ENCODE measurements around the gene KRTAP10-2. TPM values are rescaled to one million over a fixed set of nuclear protein-coding genes. Genes with fewer than 3 reads are reported as not detected.
"Not testable (repeated sequence)": the region's sequence is repeated elsewhere in the genome, so short reads cannot be mapped to it uniquely, and the experiment has no call there.

The KRTAP10-2 gene
- total RNA-seq, 2 experiments from 2014 or later, result not detected

DNA sequence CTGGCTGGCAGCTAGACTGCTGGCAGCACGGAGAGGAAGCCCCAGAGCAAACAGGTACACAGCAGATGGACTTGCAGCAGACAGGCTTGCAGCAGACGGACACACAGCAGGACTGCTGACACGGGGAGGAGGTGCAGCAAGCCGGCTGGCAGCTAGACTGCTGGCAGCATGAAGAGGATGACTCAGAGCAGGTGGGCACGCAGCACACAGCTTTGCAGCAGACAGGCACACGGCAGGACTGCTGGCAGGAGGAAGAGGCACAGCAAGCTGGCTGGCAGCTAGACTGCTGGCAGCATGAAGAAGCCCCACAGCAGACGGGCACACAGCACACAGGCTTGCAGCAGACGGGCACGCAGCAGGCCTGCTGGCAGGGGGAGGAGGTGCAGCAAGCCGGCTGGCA lies 498 bp downstream of the KRTAP10-2 start:
- Mint-ChIP-seq H3K27me3 (no peaks in the 10 kb centered on the region), H3K4me1 (peaks cover 15% of the 10 kb centered on the region), H3K27ac (no peak overlapping the region), H3K9me3 (peaks cover 16% of the 10 kb centered on the region), H3K4me3 (no peak overlapping the region), H3K36me3 (ENCODE audit: low read depth) (peaks cover 17% of the 10 kb centered on the region)
- ChIA-PET POLR2A (no interaction called here), CTCF (interaction anchor here (1.0 to 1.2 kb wide), 2 partner anchors 40 to 67 kb away, joined by 3 read pairs; no protein-coding TSS in a partner anchor)
- DNase-seq, result no peak

DNA sequence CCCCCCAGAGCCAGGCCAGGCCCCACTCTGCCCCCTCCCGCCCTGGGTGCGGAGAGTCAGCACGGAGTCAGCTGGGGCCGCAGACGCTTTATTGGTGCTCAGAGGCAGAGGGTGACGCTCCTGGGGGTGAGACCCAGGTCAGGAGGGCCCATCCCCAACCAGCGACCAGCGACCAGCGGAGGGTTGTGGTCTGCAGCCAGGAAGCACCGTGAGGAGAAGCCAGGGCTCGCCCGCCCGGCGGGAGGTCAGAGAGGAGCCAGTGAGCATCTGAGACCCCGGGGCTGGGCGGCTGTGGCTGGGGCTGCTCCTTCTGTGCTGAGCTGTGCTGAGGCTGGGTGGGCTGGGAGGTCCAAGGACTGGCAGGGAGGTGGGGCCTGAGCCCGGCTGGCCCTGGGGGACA lies 1.0 kb downstream of the KRTAP10-2 start:
- POLR2A ChIA-PET, H3K4me3 Mint-ChIP-seq, H3K27me3 Mint-ChIP-seq, DNase-seq, H3K27ac Mint-ChIP-seq: not testable (repeated sequence)
- CTCF ChIA-PET, result interaction anchor here (1.0 to 1.2 kb wide), 2 partner anchors 40 to 66 kb away, joined by 3 read pairs; no protein-coding TSS in a partner anchor
- Mint-ChIP-seq H3K4me1 (peaks cover 15% of the 10 kb centered on the region), H3K36me3 (ENCODE audit: low read depth) (peaks cover 19% of the 10 kb centered on the region), H3K9me3 (peaks cover 19% of the 10 kb centered on the region)

DNA sequence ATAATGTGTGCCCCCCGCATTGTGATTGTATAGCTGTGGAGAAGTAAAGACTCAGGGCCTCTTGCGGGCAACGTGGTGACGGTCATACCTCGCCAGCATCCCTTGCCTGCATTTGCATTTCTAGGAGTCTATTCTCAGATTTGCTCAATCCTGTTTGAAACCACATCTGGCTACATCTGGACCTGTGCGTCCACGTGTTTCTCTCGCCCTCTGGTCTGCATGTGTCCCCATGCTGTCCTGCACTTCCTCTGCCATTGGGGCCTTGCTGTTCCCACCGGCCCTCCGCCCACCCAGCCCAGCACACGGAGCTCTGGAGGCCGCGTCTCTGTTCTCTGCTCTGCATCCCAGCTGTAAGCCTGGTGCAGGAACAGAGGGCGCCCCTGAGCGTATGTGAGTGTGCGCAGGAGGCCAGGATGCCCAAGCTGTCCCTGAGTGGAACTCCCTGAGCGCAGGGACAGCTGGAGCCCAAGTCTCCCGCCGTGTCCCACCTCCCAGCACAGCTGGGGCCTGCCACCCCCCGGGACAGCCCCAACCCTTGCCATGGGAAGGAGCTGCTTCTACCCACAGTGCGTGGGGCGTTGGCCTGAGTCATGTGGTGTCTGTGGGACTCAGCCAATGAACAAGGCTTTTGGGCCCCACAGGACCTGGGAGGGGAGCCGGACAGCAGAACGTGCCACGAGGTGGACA lies 1.6 kb downstream of the KRTAP10-2 start:
- H3K27me3 Mint-ChIP-seq, result no peaks in the 10 kb centered on the region
- ChIA-PET CTCF (interaction anchor here (1.1 to 1.2 kb wide), 2 partner anchors 65 to 189 kb away, joined by 3 to 4 read pairs; no protein-coding TSS in a partner anchor), POLR2A (no interaction called here)
- peaks cover 15% of the 10 kb centered on the region for H3K4me1 Mint-ChIP-seq
- H3K27ac Mint-ChIP-seq, result no peak overlapping the region
- DNase-seq, result no peak
- H3K36me3 Mint-ChIP-seq (ENCODE audit: low read depth), result peaks cover 19% of the 10 kb centered on the region
- H3K4me3 Mint-ChIP-seq, result no peak overlapping the region
- H3K9me3 Mint-ChIP-seq, result peaks cover 19% of the 10 kb centered on the region

DNA sequence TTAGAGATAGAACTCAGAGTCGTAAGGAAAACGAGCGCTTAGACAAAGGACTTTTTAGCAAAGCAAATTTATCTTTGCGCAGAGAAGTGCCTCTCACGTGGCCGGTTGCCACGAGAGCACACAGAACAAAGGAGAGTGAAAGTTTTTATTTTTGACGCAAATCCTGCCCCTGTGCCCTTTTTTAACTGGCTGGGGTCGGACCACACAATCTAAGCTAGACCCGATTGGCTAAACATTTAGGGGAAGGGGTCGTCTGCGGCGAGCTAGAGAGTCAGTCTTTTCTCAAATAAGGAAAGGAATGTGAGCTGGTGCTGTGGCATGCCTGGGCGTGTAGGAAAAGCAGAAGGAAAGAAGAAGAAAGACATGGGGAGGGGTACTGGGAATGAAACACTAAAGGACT lies 2.4 kb downstream of the KRTAP10-2 start:
- Mint-ChIP-seq H3K36me3 (ENCODE audit: low read depth) (peaks cover 19% of the 10 kb centered on the region), H3K4me1 (peaks cover 15% of the 10 kb centered on the region), H3K27me3 (no peaks in the 10 kb centered on the region), H3K9me3 (peaks cover 19% of the 10 kb centered on the region), H3K4me3 (no peak overlapping the region), H3K27ac (no peak overlapping the region)
- POLR2A ChIA-PET, result no interaction called here
- CTCF ChIA-PET, result interaction anchor here (1.1 kb wide), 1 partner anchor 188 kb away, joined by 4 read pairs; no protein-coding TSS in a partner anchor
- DNase-seq, result no peak

DNA sequence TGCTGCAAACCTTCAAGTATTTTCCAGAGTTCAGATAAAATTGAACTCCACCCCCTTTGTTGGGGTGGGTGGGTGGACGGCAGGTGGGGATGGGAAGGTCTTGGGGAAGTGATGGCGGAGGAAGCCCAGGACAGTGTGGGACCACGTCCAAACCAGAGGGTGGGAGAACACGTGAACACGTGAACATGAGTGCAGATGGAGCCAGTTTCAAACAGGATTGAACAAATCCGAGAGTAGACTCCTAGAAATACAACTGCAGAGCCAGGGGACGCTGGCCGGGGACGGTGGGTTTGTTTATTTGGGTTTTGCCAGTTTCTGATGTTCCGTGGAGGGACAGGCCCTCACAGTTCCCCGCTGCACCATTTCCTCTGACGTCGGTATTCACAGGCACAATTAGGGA lies 2.9 kb downstream of the KRTAP10-2 start:
- peaks cover 19% of the 10 kb centered on the region for H3K9me3 Mint-ChIP-seq
- H3K27me3 Mint-ChIP-seq, result no peaks in the 10 kb centered on the region
- no peak for DNase-seq
- H3K36me3 Mint-ChIP-seq (ENCODE audit: low read depth), result peaks cover 19% of the 10 kb centered on the region
- no peak overlapping the region for H3K27ac Mint-ChIP-seq
- peaks cover 15% of the 10 kb centered on the region for H3K4me1 Mint-ChIP-seq
- ChIA-PET CTCF (interaction anchor here (1.1 kb wide), 1 partner anchor 187 kb away, joined by 4 read pairs; no protein-coding TSS in a partner anchor), POLR2A (no interaction called here)
- no peak overlapping the region for H3K4me3 Mint-ChIP-seq

DNA sequence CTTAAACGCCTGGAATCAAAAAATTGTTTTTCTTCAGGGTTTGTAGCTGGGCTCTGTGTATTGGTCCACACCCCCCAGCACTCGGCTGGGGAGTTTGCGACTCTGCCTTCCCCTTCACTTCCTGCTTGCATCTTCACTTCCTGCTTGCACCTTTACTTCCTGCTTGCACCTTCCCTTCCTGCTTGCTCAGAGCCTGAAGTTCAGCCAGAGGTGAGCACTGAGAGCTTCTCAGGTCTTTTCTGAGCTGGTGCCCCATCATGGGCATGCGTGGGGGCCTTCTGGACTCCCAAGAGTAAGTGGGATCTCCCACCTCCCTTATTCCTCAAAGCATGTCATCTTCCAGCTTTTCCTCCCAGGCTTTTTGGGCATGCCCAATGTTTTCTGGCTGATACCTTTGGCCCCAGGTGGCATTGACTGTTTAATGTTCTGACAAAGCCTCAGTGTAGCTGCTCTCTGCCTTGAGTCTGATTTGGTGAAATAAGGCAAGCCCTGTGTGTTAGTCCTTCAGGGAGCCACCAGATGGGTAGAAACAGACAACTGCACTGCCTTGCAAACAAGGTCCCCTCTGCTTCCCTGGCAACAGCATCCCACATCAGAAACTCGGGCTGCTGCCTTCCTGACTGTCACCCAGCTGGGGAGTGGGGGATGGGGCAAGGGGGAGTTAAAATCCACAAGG lies 3.5 kb downstream of the KRTAP10-2 start:
- ChIA-PET POLR2A (no interaction called here), CTCF (no interaction called here)

DNA sequence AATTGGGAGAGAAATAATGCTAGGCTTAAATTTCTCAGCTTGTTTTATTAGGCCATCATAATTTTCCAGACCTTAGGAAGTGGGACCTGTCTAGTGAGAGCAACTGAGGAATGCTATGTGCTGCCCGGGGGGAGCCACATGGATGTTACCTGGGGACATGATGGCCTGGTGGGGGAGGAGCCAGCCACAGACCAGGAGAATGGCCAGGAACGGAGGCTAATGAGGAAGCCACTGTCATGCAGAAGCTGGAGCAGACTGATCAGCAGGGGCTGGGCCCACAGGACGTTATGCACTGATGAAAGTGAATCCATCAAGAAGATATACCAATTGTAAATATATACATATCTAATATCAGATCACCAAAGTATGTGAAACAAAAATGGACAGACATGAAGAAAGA lies 6.7 kb downstream of the KRTAP10-2 start:
- ChIA-PET POLR2A (no interaction called here), CTCF (interaction anchor here (0.7 kb wide), 2 partner anchors 57 to 100 kb away, joined by 3 to 4 read pairs; no protein-coding TSS in a partner anchor)
- Mint-ChIP-seq H3K27ac (no peak overlapping the region), H3K27me3 (no peaks in the 10 kb centered on the region), H3K4me3 (no peak overlapping the region), H3K36me3 (ENCODE audit: low read depth) (peaks cover 19% of the 10 kb centered on the region), H3K9me3 (peaks cover 25% of the 10 kb centered on the region), H3K4me1 (peaks cover 15% of the 10 kb centered on the region)
- no peak for DNase-seq

More for the DNA sequence above, 3.5 kb downstream of the KRTAP10-2 start:
- Mint-ChIP-seq H3K9me3 (peaks cover 19% of the 10 kb centered on the region), H3K27me3 (no peaks in the 10 kb centered on the region), H3K27ac (peak overlapping the region; percentile 88), H3K4me3 (peak overlapping the region; percentile 59), H3K36me3 (ENCODE audit: low read depth) (peaks cover 19% of the 10 kb centered on the region), H3K4me1 (peaks cover 15% of the 10 kb centered on the region)
- peak; percentile 45 for DNase-seq

DNA sequence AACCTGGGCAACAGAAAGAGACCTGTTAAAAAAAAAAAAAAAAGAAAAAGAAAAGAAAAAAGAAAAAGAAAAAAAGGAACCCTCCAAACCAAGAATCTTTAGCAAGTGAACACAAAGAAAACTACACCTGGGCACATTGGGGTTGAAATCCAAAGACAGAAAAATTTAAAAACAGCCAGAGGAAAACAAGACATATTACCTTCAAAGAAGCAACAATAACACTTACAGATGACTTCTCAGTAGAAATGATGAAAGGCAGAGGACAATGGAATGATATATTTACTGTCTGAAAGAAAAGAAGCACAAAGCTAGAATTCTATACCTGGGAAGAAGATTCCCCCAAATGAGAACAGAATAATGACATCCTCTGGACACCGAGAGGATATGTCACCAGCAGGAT lies 8.6 kb downstream of the KRTAP10-2 start:
- peaks cover 10% of the 10 kb centered on the region for H3K4me1 Mint-ChIP-seq
- ChIA-PET POLR2A (no interaction called here), CTCF (no interaction called here)
- peaks cover 22% of the 10 kb centered on the region for H3K9me3 Mint-ChIP-seq
- DNase-seq, result no peak
- H3K4me3 Mint-ChIP-seq, result no peak overlapping the region
- no peak overlapping the region for H3K27ac Mint-ChIP-seq
- H3K27me3 Mint-ChIP-seq, result no peaks in the 10 kb centered on the region
- peaks cover 15% of the 10 kb centered on the region for H3K36me3 Mint-ChIP-seq (ENCODE audit: low read depth)

DNA sequence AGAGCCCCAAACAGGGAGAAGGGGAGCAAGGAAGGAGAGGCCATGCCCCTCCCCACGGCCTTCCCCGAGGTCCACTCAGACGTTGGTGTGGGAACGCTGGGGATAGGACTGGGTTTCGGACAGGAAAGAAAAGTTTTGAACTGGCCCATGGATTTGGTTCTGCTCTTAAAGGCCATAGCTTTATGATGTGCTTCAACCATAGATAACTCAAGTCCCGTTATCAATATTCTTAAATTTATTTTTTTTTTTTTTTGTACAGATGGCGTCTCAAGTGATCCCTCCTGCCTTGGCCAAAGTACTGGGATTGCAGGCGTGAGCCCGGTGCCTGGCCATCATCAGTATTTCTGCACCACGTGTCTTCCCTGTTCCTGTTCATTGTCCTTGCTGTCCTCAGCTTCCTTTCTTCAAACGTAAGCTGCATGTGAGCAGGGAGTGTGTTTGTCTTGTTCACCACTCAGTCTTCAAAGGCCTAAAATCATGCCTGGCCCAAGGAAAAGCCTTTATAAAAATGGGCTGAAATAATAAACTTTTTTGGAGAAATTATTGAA lies 10.5 kb downstream of the KRTAP10-2 start:
- H3K4me1 Mint-ChIP-seq, result no peaks in the 10 kb centered on the region
- POLR2A ChIA-PET, result no interaction called here
- CTCF ChIA-PET, result interaction anchor here (0.6 to 1.7 kb wide), 3 partner anchors 9 to 21 kb away, joined by 3 to 4 read pairs (median 3); partner anchors contain the start of gene KRTAP10-2
- H3K9me3 Mint-ChIP-seq, result peaks cover 9% of the 10 kb centered on the region
- H3K4me3 Mint-ChIP-seq, result no peak overlapping the region
- no peak overlapping the region for H3K27ac Mint-ChIP-seq
- no peak for DNase-seq
- H3K27me3 Mint-ChIP-seq, result no peaks in the 10 kb centered on the region
- H3K36me3 Mint-ChIP-seq (ENCODE audit: low read depth), result peaks cover 2% of the 10 kb centered on the region

DNA sequence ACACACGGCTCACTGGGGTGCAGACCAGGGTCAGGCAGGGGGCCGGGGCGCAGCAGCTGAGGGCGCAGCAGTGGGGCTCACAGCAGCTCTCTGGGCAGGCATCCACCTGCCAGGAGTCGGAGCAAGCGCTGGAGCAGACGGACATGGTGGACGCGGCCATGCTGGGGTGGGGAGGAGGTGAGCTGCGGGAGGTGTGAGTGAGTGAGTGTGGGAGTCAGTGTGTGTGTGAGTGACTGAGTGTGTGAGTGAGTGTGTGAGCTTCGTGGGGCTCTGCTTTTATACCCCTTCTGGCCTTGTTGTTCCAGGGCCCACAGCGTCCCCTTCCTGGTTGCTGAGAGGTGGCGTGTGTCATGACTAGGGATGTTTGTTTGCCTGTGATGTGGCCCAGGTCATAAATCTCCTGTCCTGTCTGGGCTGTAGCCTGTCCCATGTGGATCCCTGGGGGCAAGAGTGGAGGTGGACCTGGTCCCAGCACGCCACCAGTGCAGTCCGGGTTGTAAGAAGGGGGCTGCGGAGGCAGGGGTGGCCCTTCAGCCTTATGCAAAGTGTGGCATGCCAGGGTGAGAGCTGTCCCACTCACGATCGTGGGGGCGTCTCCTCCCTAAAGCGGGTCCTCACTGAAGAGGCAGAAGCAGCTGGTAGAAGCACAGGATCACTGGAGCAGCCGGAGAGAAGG lies 11.2 kb downstream of the KRTAP10-2 start, which contains the start of gene KRTAP10-1:
Gene KRTAP10-1 (minus strand): TSS at position 205 of the 676 bp plus-strand sequence. CDS start 45 bp downstream, at position 160.
- Mint-ChIP-seq H3K9me3 (peaks cover 6% of the 10 kb centered on the region), H3K27me3 (no peaks in the 10 kb centered on the region), H3K36me3 (ENCODE audit: low read depth) (no peaks in the 10 kb centered on the region), H3K4me1 (no peaks in the 10 kb centered on the region), H3K27ac (no peak within 1 kb of the TSS), H3K4me3 (no peak within 1 kb of the TSS)
- no peak for DNase-seq
- CTCF ChIA-PET, result interaction anchor here (0.6 to 1.0 kb wide), 2 partner anchors 8 to 20 kb away, joined by 3 to 4 read pairs; no protein-coding TSS in a partner anchor
- POLR2A ChIA-PET, result no interaction called here

DNA sequence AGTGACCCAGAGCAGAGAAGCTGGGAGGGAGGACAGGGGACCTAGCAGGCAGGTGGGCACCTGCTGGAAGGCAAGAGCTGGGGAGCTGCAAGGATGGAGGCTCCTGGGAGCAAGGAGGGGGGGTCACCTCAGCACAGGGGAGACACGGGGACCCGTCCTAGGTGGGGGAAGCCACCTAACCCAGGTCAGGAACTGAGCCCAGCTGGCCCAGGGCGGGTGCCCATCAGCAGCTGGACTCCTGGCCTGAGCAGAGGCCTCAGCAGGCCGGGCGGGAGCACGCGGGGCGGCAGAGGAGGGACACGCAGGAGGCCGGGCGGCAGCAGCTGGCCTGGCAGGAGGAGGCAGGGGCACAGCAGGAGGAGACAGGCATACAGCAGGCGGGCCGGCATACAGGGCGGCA lies 12.3 kb downstream of the KRTAP10-2 start:
- H3K27ac Mint-ChIP-seq, result no peak overlapping the region
- no peaks in the 10 kb centered on the region for H3K27me3 Mint-ChIP-seq
- no peaks in the 10 kb centered on the region for H3K4me1 Mint-ChIP-seq
- no peaks in the 10 kb centered on the region for H3K36me3 Mint-ChIP-seq (ENCODE audit: low read depth)
- DNase-seq, result no peak
- peaks cover 6% of the 10 kb centered on the region for H3K9me3 Mint-ChIP-seq
- H3K4me3 Mint-ChIP-seq, result no peak overlapping the region
- CTCF ChIA-PET, result no interaction called here
- POLR2A ChIA-PET, result interaction anchor here (0.6 kb wide), 1 partner anchor 466 kb away, joined by 4 read pairs; no protein-coding TSS in a partner anchor

Measured in activated CD4-positive, alpha-beta T cell treated with anti-CD3 and anti-CD28 coated beads, Interleukin-2, amount 10 ng/mL, durations not matched to agents 7 days and 5 days (primary cell).